Measurements from ENCODE around the gene ZDHHC15.
A peak's percentile ranks its signal among the peaks of the same experiment; 100 is the strongest.
"Not testable (repeated sequence)": the region's sequence is repeated elsewhere in the genome, so short reads cannot be mapped to it uniquely, and the experiment has no call there.

Gene ZDHHC15

GRCh38 chrX:75522565-75523431 is at the start of gene ZDHHC15:
ZDHHC15 (minus strand) TSS chrX:75523037; CDS start chrX:75523024, 13 bp downstream.
- DNase-seq, result peak; percentile 62

GRCh38 chrX:75560544-75560943 is 37.7 kb upstream of the ZDHHC15 start:
- DNase-seq, result not testable (repeated sequence)

- DNase-seq, result no peak
These were observed 24.9 kb upstream of the ZDHHC15 start for GRCh38 chrX:75547783-75548182.

GRCh38 chrX:75546724-75547511 is 24.1 kb upstream of the ZDHHC15 start:
- no peak for DNase-seq

GRCh38 chrX:75544786-75545185 is 21.9 kb upstream of the ZDHHC15 start:
- no peak for DNase-seq

- no peak for DNase-seq
These were observed 38.9 kb downstream of the ZDHHC15 start for GRCh38 chrX:75483933-75484332.

GRCh38 chrX:75461780-75462179 is 61.1 kb downstream of the ZDHHC15 start:
- DNase-seq, result not testable (repeated sequence)

GRCh38 chrX:75421688-75422230 is 101.1 kb downstream of the ZDHHC15 start:
- DNase-seq, result no peak

- not testable (repeated sequence) for DNase-seq
These were observed 115.7 kb downstream of the ZDHHC15 start for GRCh38 chrX:75407153-75407552.

GRCh38 chrX:75390470-75390869 is 132.4 kb downstream of the ZDHHC15 start:
- DNase-seq, result no peak

- no peak for DNase-seq
These were observed 153.1 kb downstream of the ZDHHC15 start for GRCh38 chrX:75369721-75370120.

- DNase-seq, result no peak
These were observed 156.0 kb downstream of the ZDHHC15 start for GRCh38 chrX:75366861-75367260.

- no peak for DNase-seq
These were observed 157.4 kb downstream of the ZDHHC15 start for GRCh38 chrX:75365243-75365975.

- no peak for DNase-seq
These were observed 161.0 kb downstream of the ZDHHC15 start for GRCh38 chrX:75361788-75362187.

- not testable (repeated sequence) for DNase-seq
These were observed 174.2 kb downstream of the ZDHHC15 start for GRCh38 chrX:75348601-75349000.

- no peak for DNase-seq
These were observed 185.3 kb downstream of the ZDHHC15 start for GRCh38 chrX:75337525-75337924.

- no peak for DNase-seq
These were observed 187.7 kb downstream of the ZDHHC15 start for GRCh38 chrX:75335127-75335458.

GRCh38 chrX:75334407-75335126 is 188.3 kb downstream of the ZDHHC15 start:
- DNase-seq, result not testable (repeated sequence)

GRCh38 chrX:75327607-75328006 is 195.2 kb downstream of the ZDHHC15 start:
- DNase-seq, result no peak

Measured in NCI-H748 treated with DMSO at 0.1 percent for 48 hours (cell line).